ENCODE results near the gene CPA1. TPM values are rescaled to one million over a fixed set of nuclear protein-coding genes. Genes with fewer than 3 reads are reported as not detected.

CPA1 gene
- total RNA-seq, 2 experiments from 2014 or later: not detected

DNA sequence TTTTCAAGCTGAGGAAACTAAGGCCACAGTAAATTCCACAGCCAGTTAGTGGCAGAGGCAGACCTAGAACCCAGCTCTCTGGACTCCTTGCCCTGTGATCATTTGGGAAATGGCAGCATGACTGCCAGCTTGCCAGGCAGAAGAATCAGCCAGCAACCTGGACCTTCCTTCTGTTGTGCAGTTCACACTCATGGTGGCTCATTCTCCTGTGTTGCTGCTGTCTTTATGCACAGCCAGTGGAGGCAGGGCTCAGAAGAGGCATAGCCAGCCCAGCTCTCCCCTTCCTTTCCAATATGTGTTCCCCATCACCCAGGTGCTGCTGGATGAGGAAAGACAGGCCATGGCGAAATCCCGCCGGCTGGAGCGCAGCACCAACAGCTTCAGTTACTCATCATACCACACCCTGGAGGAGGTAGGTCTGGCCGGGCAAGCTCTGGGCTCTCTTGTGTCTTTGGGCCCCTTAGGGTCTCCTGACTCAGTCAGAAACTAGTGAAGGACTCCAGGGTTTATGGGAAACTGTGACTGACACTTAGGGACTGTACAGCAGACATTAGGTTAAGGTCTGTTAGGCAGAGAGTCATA, 20.9 kb upstream of the CPA1 start:
- Mint-ChIP-seq H3K36me3 (ENCODE audit: low read depth) (no peaks in the 10 kb centered on the region), H3K9me3 (ENCODE audit: insufficient read depth) (peaks cover 20% of the 10 kb centered on the region), H3K4me3 (no peak overlapping the region), H3K27me3 (ENCODE audit: low read depth) (no peaks in the 10 kb centered on the region), H3K27ac (no peak overlapping the region), H3K4me1 (ENCODE audit: low read depth) (no peaks in the 10 kb centered on the region)
- ATAC-seq (no peak), DNase-seq (no peak)
- ChIA-PET CTCF (no interaction called here), POLR2A (no interaction called here)

DNA sequence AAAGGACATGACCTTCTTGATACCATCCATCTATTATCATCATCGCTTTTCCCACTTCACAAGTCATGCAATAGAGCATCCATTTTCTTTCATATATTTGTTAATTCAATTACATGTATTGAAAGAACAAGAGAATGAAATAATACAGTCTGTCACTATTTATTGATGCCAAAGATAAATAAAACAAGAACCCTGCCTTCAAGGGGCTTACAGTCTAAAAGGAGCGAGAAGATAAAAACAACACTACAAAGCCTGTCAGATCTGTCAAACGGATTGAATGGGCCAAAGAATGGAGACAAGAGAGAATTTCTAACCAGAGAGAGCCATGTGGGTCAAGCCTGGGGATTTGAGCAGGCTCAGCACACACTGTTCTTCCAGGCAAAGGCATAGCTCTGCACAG, 19.8 kb upstream of the CPA1 start:
- CTCF ChIA-PET: no interaction called here
- Mint-ChIP-seq H3K36me3 (ENCODE audit: low read depth) (no peaks in the 10 kb centered on the region), H3K4me1 (ENCODE audit: low read depth) (no peaks in the 10 kb centered on the region), H3K27ac (no peak overlapping the region), H3K9me3 (ENCODE audit: insufficient read depth) (peaks cover 20% of the 10 kb centered on the region), H3K27me3 (ENCODE audit: low read depth) (no peaks in the 10 kb centered on the region), H3K4me3 (no peak overlapping the region)
- POLR2A ChIA-PET: no interaction called here
- no peak for DNase-seq
- ATAC-seq: no peak

GRCh38 chr7:130361681-130362080, 18.6 kb upstream of the CPA1 start:
- ATAC-seq (no peak), DNase-seq (no peak)
- Mint-ChIP-seq H3K4me3 (no peak overlapping the region), H3K9me3 (ENCODE audit: insufficient read depth) (peaks cover 21% of the 10 kb centered on the region), H3K27me3 (ENCODE audit: low read depth) (no peaks in the 10 kb centered on the region), H3K27ac (no peak overlapping the region), H3K36me3 (ENCODE audit: low read depth) (no peaks in the 10 kb centered on the region), H3K4me1 (ENCODE audit: low read depth) (peaks cover 2% of the 10 kb centered on the region)
- ChIA-PET POLR2A (no interaction called here), CTCF (no interaction called here)

DNA sequence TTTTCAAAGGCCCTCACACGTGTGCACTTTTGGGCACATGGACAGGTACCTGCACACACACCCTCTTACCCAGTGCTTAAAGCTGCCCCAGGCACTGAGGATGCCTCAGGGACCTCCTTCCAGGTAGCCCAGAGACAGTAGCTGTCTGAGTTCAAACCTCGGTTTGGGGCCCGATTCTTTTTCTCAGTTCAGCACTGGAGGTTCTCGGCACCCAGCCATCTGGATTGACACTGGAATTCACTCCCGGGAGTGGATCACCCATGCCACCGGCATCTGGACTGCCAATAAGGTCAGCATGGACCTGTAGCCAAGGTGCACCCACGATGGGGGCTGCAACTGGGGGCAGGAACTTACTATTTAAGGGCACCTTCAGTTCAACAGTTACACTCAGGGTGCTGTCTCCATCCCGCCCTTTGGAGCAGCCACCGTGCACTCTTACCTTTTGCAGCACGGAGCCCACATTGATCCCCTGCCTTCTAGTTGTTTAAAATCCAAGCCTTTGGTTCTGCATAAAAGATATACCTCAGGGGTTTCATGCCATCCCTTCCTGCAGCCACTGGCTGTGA, 18.0 kb upstream of the CPA1 start:
- ATAC-seq (no peak), DNase-seq (no peak)
- H3K27me3 Mint-ChIP-seq (ENCODE audit: low read depth): no peaks in the 10 kb centered on the region
- H3K27ac Mint-ChIP-seq: no peak overlapping the region
- CTCF ChIA-PET: no interaction called here
- peaks cover 1% of the 10 kb centered on the region for H3K36me3 Mint-ChIP-seq (ENCODE audit: low read depth)
- H3K9me3 Mint-ChIP-seq (ENCODE audit: insufficient read depth): peaks cover 24% of the 10 kb centered on the region
- POLR2A ChIA-PET: no interaction called here
- peaks cover 8% of the 10 kb centered on the region for H3K4me1 Mint-ChIP-seq (ENCODE audit: low read depth)
- H3K4me3 Mint-ChIP-seq: no peak overlapping the region

DNA sequence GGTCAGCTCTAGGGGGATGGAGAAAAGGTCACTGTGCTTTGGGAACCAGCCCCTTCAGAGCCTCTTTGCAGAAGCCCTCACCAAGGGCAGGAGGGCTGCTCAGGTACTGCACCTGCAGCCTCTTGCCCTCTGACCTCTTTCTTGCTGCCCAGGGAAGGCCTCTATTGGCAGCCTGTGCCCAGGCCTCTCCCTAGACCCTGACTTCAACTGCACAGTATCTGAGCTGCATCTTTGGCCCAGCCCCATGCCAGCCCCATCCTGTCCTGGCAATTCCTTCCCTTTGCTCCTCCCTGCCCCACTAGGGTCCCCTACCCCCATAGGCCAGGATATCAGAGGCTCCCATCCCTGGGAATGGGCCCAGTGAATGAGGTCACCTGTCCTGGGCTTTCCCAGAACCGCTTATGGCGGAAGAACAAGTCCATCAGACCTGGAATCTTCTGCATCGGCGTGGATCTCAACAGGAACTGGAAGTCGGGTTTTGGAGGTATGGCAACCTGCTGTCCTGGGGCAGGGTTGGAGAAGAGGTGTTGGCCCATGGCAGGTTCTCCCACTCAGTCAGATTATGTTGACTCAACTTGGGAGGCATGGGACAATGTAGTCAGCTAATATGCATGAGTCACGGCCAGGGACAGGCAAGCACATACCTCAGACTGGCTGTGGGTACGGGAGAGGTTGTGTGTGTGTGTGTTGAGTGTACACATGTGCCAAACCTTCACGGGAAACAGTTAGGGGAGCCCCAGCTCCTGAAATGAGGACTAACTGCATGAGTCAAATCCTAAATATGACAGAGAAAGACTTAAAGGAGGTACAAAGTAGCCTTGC, 17.1 kb upstream of the CPA1 start:
- POLR2A ChIA-PET: no interaction called here
- ATAC-seq: no peak
- Mint-ChIP-seq H3K27me3 (ENCODE audit: low read depth) (no peaks in the 10 kb centered on the region), H3K4me1 (ENCODE audit: low read depth) (peaks cover 14% of the 10 kb centered on the region), H3K36me3 (ENCODE audit: low read depth) (peaks cover 2% of the 10 kb centered on the region), H3K9me3 (ENCODE audit: insufficient read depth) (peaks cover 24% of the 10 kb centered on the region), H3K4me3 (no peak overlapping the region), H3K27ac (no peak overlapping the region)
- CTCF ChIA-PET: no interaction called here
- no peak for DNase-seq

- H3K36me3 Mint-ChIP-seq (ENCODE audit: low read depth): peaks cover 2% of the 10 kb centered on the region
- peaks cover 20% of the 10 kb centered on the region for H3K9me3 Mint-ChIP-seq (ENCODE audit: insufficient read depth)
- ChIA-PET POLR2A (no interaction called here), CTCF (no interaction called here)
- no peaks in the 10 kb centered on the region for H3K27me3 Mint-ChIP-seq (ENCODE audit: low read depth)
- no peak for ATAC-seq
- no peak for DNase-seq
- no peak overlapping the region for H3K4me3 Mint-ChIP-seq
- no peak overlapping the region for H3K27ac Mint-ChIP-seq
- H3K4me1 Mint-ChIP-seq (ENCODE audit: low read depth): peaks cover 26% of the 10 kb centered on the region
Measured at GRCh38 chr7:130364451-130364850, 15.8 kb upstream of the CPA1 start.

DNA sequence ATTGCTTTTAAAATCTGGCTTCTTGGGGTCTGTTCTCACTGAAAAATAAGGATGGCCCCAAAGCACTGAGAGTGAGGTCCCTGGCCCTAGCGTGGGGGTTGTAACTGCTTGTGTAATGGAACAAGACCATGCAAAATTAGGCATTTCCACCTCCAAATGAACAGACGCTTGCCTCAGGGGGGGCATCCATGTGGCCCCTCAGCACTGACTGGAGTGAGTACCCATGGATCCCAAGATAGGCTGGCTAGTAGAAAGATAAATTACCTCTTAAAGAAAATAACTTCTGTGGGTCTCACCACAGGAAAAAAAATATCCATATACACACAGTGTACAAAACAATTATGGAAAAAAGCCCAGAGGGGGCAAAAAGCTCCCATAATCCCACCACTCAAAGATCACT, 15.2 kb upstream of the CPA1 start:
- Mint-ChIP-seq H3K9me3 (ENCODE audit: insufficient read depth) (peaks cover 15% of the 10 kb centered on the region), H3K27ac (no peak overlapping the region), H3K36me3 (ENCODE audit: low read depth) (peaks cover 2% of the 10 kb centered on the region), H3K4me1 (ENCODE audit: low read depth) (peaks cover 27% of the 10 kb centered on the region), H3K4me3 (no peak overlapping the region), H3K27me3 (ENCODE audit: low read depth) (no peaks in the 10 kb centered on the region)
- no peak for ATAC-seq
- POLR2A ChIA-PET: no interaction called here
- DNase-seq: no peak
- CTCF ChIA-PET: no interaction called here

GRCh38 chr7:130365511-130366441, 14.5 kb upstream of the CPA1 start:
- no peaks in the 10 kb centered on the region for H3K27me3 Mint-ChIP-seq (ENCODE audit: low read depth)
- CTCF ChIA-PET: no interaction called here
- H3K9me3 Mint-ChIP-seq (ENCODE audit: insufficient read depth): peaks cover 8% of the 10 kb centered on the region
- DNase-seq: no peak
- H3K4me3 Mint-ChIP-seq: no peak overlapping the region
- peaks cover 2% of the 10 kb centered on the region for H3K36me3 Mint-ChIP-seq (ENCODE audit: low read depth)
- POLR2A ChIA-PET: no interaction called here
- no peak overlapping the region for H3K27ac Mint-ChIP-seq
- no peak for ATAC-seq
- H3K4me1 Mint-ChIP-seq (ENCODE audit: low read depth): peaks cover 27% of the 10 kb centered on the region

GRCh38 chr7:130366564-130366963, 13.7 kb upstream of the CPA1 start:
- POLR2A ChIA-PET: no interaction called here

DNA sequence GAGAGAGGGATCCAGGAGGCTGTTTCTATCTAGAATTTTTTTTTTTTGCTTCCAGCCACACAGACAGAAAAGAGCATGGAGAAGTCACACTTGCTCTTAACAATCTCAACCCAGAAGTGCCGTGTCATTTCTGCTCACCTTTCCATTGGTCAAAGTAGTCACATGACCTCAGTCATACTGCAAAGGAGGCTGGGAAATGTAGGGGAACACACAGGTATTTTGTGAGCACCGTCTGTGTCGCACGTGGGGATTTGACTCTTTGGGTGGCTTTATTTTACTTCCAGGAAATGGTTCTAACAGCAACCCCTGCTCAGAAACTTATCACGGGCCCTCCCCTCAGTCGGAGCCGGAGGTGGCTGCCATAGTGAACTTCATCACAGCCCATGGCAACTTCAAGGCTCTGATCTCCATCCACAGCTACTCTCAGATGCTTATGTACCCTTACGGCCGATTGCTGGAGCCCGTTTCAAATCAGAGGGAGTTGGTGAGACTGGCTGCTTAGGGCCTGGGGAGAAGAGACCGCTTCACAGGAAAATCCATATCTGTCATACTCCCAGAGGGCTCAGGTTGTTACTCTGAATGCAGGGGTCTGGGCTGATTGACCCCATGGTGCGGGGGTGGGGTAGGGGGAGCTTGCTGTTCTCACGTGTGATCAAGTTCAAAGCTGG, 13.1 kb upstream of the CPA1 start:
- Mint-ChIP-seq H3K4me3 (peak overlapping the region; percentile 8), H3K27me3 (ENCODE audit: low read depth) (no peaks in the 10 kb centered on the region), H3K27ac (peak overlapping the region; percentile 39), H3K9me3 (ENCODE audit: insufficient read depth) (peaks cover 4% of the 10 kb centered on the region), H3K36me3 (ENCODE audit: low read depth) (peaks cover 2% of the 10 kb centered on the region), H3K4me1 (ENCODE audit: low read depth) (peaks cover 27% of the 10 kb centered on the region)
- POLR2A ChIA-PET: no interaction called here
- DNase-seq (peak; percentile 24), ATAC-seq (no peak)
- CTCF ChIA-PET: no interaction called here

More at GRCh38 chr7:130366564-130366963, 13.7 kb upstream of the CPA1 start:
- ATAC-seq: no peak
- Mint-ChIP-seq H3K4me3 (no peak overlapping the region), H3K36me3 (ENCODE audit: low read depth) (peaks cover 2% of the 10 kb centered on the region), H3K4me1 (ENCODE audit: low read depth) (peaks cover 27% of the 10 kb centered on the region), H3K27me3 (ENCODE audit: low read depth) (no peaks in the 10 kb centered on the region), H3K9me3 (ENCODE audit: insufficient read depth) (peaks cover 4% of the 10 kb centered on the region), H3K27ac (no peak overlapping the region)
- CTCF ChIA-PET: no interaction called here
- no peak for DNase-seq

GRCh38 chr7:130367836-130368746, 12.2 kb upstream of the CPA1 start:
- Mint-ChIP-seq H3K27ac (no peak overlapping the region), H3K36me3 (ENCODE audit: low read depth) (peaks cover 2% of the 10 kb centered on the region), H3K4me1 (ENCODE audit: low read depth) (peaks cover 27% of the 10 kb centered on the region), H3K27me3 (ENCODE audit: low read depth) (no peaks in the 10 kb centered on the region), H3K4me3 (no peak overlapping the region), H3K9me3 (ENCODE audit: insufficient read depth) (peaks cover 4% of the 10 kb centered on the region)
- DNase-seq (no peak), ATAC-seq (no peak)
- POLR2A ChIA-PET: no interaction called here
- CTCF ChIA-PET: no interaction called here
